ENCODE results near the gene CDH2.

DNA sequence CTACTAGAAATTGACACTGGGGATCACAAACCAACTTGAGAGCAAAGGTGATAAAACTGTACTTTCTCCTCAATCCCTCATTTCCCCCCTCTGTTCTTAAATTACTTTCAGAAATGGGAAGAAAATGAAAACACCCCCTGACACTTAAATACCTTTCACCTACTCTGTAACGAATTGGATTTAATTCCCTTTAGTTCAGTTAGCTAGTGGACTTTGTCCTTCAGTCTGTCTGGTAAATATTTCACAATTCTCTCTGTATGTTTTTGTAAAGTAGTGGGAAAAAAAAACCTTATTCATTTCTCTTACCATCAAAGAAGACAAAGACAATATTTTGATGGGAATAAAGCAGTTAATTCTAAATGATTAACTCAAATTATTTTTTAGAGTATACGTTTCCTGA is 85.7 kb downstream of the CDH2 start:
- TF ChIP-seq EZH2phosphoT487 (IDR thresholded peaks at IDR 0.05; ENCODE audit: insufficient read depth, low read depth) (no peak), EZH2 (IDR thresholded peaks at IDR 0.05; ENCODE audit: insufficient read depth, poor library complexity, severe bottlenecking) (no peak)
